NOMO-1 treated with dmso at 0.1 percent for 144 hours (cell line): Measurements from ENCODE around the gene PROM1.

ENCODE experiments used
- DNase-seq: peaks from one replicate; lab custom pipeline; 2025; ENCODE audit not compliant: unreplicated experiment; lab: John Stamatoyannopoulos, UW

The PROM1 gene

GRCh38 chr4:16066586-16067128, 17.2 kb downstream of the PROM1 start:
- no peak for DNase-seq

- DNase-seq, result no peak
Measured at GRCh38 chr4:16065066-16065465, 18.8 kb downstream of the PROM1 start.

GRCh38 chr4:16062601-16063000, 21.2 kb downstream of the PROM1 start:
- DNase-seq, result no peak

GRCh38 chr4:16056681-16057385, 27.0 kb downstream of the PROM1 start:
- no peak for DNase-seq

GRCh38 chr4:16055873-16056272, 27.9 kb downstream of the PROM1 start:
- DNase-seq, result no peak

GRCh38 chr4:16055471-16055870, 28.4 kb downstream of the PROM1 start:
- no peak for DNase-seq

GRCh38 chr4:16052939-16053338, 30.9 kb downstream of the PROM1 start:
- no peak for DNase-seq

- no peak for DNase-seq
Measured at GRCh38 chr4:16051980-16052379, 31.8 kb downstream of the PROM1 start.

- DNase-seq, result no peak
Measured at GRCh38 chr4:16051132-16051531, 32.7 kb downstream of the PROM1 start.

- no peak for DNase-seq
Measured at GRCh38 chr4:16050669-16051068, 33.2 kb downstream of the PROM1 start.

GRCh38 chr4:16048619-16049419, 35.0 kb downstream of the PROM1 start:
- no peak for DNase-seq

GRCh38 chr4:16045687-16046086, 38.1 kb downstream of the PROM1 start:
- no peak for DNase-seq

GRCh38 chr4:16043642-16044498, 40.0 kb downstream of the PROM1 start:
- no peak for DNase-seq

GRCh38 chr4:16039139-16039538, 44.7 kb downstream of the PROM1 start:
- DNase-seq, result no peak

- DNase-seq, result no peak
Measured at GRCh38 chr4:16037901-16038300, 45.9 kb downstream of the PROM1 start.

- no peak for DNase-seq
Measured at GRCh38 chr4:16035843-16036242, 48.0 kb downstream of the PROM1 start.

- DNase-seq, result no peak
Measured at GRCh38 chr4:16034010-16034748, 49.6 kb downstream of the PROM1 start.

GRCh38 chr4:16032396-16032770, 51.4 kb downstream of the PROM1 start:
- DNase-seq, result no peak

GRCh38 chr4:16031546-16032395, 52.1 kb downstream of the PROM1 start:
- no peak for DNase-seq

- no peak for DNase-seq
Measured at GRCh38 chr4:16029886-16030285, 53.9 kb downstream of the PROM1 start.
